OCI-LY1 (cell line): Measurements from ENCODE around the gene MAZ.
A peak's percentile ranks its signal among the peaks of the same experiment; 100 is the strongest.

ENCODE experiments used
- H2AFZ ChIP-seq: fragments of 200-600 bp; sonication (generic), shearing (Covaris generic); 2 replicates; pipeline ENCODE4 v1.6.0; 2014; ENCODE audit warnings: antibody characterized with exemption, mild to moderate bottlenecking, low read length
- H3F3A ChIP-seq: fragments of 200-600 bp; sonication (generic), shearing (Covaris generic); 2 replicates; pipeline ENCODE4 v1.6.0; 2014; ENCODE audit warnings: mild to moderate bottlenecking, antibody characterized with exemption, low read length, moderate library complexity; ENCODE audit not compliant: insufficient read depth
- H3K27ac ChIP-seq: fragments of 200-600 bp; sonication (generic); 2 replicates; pipeline ENCODE4 v1.5.1; 2014; ENCODE audit warnings: low read length, mixed run types, mild to moderate bottlenecking, low read depth; ENCODE audit not compliant: poor library complexity, severe bottlenecking
- H3K27me3 ChIP-seq: fragments of 200-600 bp; sonication (generic); 2 replicates; pipeline ENCODE4 v1.6.0; 2014; ENCODE audit warnings: antibody characterized with exemption, mild to moderate bottlenecking, low read length, moderate library complexity; ENCODE audit not compliant: insufficient read depth
- H3K36me3 ChIP-seq: fragments of 200-600 bp; sonication (generic); 2 replicates; pipeline ENCODE4 v1.6.1; 2014; ENCODE audit warnings: mild to moderate bottlenecking, antibody characterized with exemption, low read length, moderate library complexity, mixed read lengths; ENCODE audit not compliant: insufficient read depth
- H3K4me1 ChIP-seq: fragments of 200-600 bp; sonication (generic); 2 replicates; pipeline ENCODE4 v1.5.1; 2014; ENCODE audit warnings: mild to moderate bottlenecking, low read length, moderate library complexity; ENCODE audit not compliant: insufficient read depth, severe bottlenecking
- H3K4me2 ChIP-seq: fragments of 200-600 bp; sonication (generic), shearing (Covaris generic); 2 replicates; pipeline ENCODE4 v1.6.1; 2014; ENCODE audit warnings: low read length
- H3K4me3 ChIP-seq: fragments of 200-600 bp; sonication (generic); 2 replicates; pipeline ENCODE4 v1.5.1; 2014; ENCODE audit warnings: low read length, low read depth, mild to moderate bottlenecking, mixed read lengths; ENCODE audit not compliant: poor library complexity, severe bottlenecking
- H3K79me2 ChIP-seq: fragments of 200-600 bp; shearing (Covaris generic); 2 replicates; pipeline ENCODE4 v1.6.1; 2016; ENCODE audit warnings: mixed run types, low read length, mixed read lengths; ENCODE audit not compliant: insufficient read depth
- H3K9ac ChIP-seq: fragments of 200-600 bp; sonication (generic), shearing (Covaris generic); 2 replicates; pipeline ENCODE4 v1.6.1; 2014; ENCODE audit warnings: mild to moderate bottlenecking, low read length, mixed read lengths
- H3K9me2 ChIP-seq: fragments of 200-600 bp; sonication (generic), shearing (Covaris generic); 2 replicates; pipeline ENCODE4 v1.6.1; 2014; ENCODE audit warnings: low read depth, mild to moderate bottlenecking, low read length, mixed read lengths
- H3K9me3 ChIP-seq: fragments of 200-600 bp; shearing (Covaris generic); 2 replicates; pipeline ENCODE4 v1.6.1; 2014; ENCODE audit warnings: low read length, mixed read lengths
- H4K20me1 ChIP-seq: fragments of 200-600 bp; sonication (generic), shearing (Covaris generic); 2 replicates; pipeline ENCODE4 v1.6.0; 2016; ENCODE audit warnings: mild to moderate bottlenecking, low read length; ENCODE audit not compliant: insufficient read depth
- EZH2 ChIP-seq: fragments of 200-600 bp; sonication (generic), shearing (Covaris generic); IDR thresholded peaks from 2 replicates; pipeline ENCODE4 v1.8.0; 2017; ENCODE audit warnings: borderline replicate concordance, mixed run types, mild to moderate bottlenecking, antibody characterized with exemption, low read length, moderate library complexity, mixed read lengths
- TF ChIP-seq, protein P1 (sequence below): fragments of 200-600 bp; sonication (generic), shearing (Covaris generic); IDR thresholded peaks from 2 replicates; pipeline ENCODE4 v1.5.1; 2017; ENCODE audit warnings: mild to moderate bottlenecking, antibody characterized with exemption, low read length, moderate library complexity, mixed read lengths

The MAZ gene

GRCh38 chr16:29804455-29805231 lies 1.7 kb upstream of the MAZ start:
- Histone ChIP-seq H2AFZ (no peak overlapping the region), H3F3A (0 out of 2 replicates have a peak, but pooled peaks cover 3% of the 10 kb centered on the region), H3K79me2 (no peaks in the 10 kb centered on the region), H3K9me3 (no peaks in the 10 kb centered on the region), H3K4me2 (peak overlapping the region; percentile 82), H3K9ac (peak overlapping the region; percentile 94), H3K4me1 (peaks cover 46% of the 10 kb centered on the region), H4K20me1 (no peaks in the 10 kb centered on the region), H3K9me2 (no peaks in the 10 kb centered on the region), H3K27me3 (no peaks in the 10 kb centered on the region), H3K36me3 (peaks cover 62% of the 10 kb centered on the region), H3K27ac (peak overlapping the region; percentile 94), H3K4me3 (peak overlapping the region; percentile 73)
- no peak for TF ChIP-seq EZH2
- TF ChIP-seq, protein P1, sequence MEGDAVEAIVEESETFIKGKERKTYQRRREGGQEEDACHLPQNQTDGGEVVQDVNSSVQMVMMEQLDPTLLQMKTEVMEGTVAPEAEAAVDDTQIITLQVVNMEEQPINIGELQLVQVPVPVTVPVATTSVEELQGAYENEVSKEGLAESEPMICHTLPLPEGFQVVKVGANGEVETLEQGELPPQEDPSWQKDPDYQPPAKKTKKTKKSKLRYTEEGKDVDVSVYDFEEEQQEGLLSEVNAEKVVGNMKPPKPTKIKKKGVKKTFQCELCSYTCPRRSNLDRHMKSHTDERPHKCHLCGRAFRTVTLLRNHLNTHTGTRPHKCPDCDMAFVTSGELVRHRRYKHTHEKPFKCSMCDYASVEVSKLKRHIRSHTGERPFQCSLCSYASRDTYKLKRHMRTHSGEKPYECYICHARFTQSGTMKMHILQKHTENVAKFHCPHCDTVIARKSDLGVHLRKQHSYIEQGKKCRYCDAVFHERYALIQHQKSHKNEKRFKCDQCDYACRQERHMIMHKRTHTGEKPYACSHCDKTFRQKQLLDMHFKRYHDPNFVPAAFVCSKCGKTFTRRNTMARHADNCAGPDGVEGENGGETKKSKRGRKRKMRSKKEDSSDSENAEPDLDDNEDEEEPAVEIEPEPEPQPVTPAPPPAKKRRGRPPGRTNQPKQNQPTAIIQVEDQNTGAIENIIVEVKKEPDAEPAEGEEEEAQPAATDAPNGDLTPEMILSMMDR, result no peak

DNA sequence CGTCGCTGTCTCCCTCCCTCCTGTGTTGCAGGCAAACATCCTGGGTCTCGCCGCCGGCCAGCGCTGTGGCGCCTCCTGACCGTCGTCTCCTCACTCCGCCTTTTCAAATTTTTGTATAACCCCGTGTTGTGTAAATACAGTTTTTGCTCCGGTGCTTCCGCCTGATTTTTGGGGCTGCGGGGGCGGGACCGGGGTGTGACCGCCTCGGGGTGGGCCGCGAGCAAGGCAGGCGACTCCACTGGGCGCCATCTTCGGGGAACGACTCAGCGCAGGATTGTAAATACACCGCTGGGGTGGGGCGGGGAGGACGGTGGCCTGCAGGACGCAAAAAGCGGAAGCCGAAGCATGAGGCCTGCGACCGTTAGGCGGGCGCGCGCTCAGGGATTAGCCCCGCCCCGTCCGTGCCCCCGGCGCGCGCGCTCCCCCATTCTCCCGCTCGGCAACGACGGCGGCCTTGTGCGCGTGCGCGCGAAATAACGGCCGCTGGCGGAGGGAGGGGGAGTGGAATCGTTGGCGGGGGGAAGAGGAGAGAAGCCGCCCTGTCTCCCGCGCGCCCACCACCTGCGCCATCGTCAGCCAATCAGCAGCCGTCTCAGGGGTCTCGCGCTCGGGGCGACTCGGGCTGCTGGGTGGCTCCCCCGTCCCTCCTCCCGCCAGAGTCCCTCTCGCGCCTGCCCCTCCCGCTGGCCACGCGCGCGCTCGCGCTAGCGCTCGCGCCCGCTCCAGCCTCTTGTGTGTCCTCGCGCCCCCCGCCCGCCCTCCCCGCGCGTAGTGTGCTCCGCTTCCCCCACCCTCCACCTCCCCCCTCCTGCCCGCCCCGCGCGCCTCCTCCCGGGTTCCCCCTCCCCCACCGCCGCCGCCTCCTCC lies 864 bp upstream of the MAZ start:
- H4K20me1 ChIP-seq, result no peaks in the 10 kb centered on the region
- H3K9ac ChIP-seq, result peak overlapping the region; percentile 94
- H3K79me2 ChIP-seq, result no peaks in the 10 kb centered on the region
- H3K4me3 ChIP-seq, result peak overlapping the region; percentile 73
- H3K27me3 ChIP-seq, result no peaks in the 10 kb centered on the region
- no peak overlapping the region for H2AFZ ChIP-seq
- no peaks in the 10 kb centered on the region for H3K9me3 ChIP-seq
- peaks cover 64% of the 10 kb centered on the region for H3K36me3 ChIP-seq
- peak overlapping the region; percentile 94 for H3K27ac ChIP-seq
- TF ChIP-seq EZH2, result no peak
- TF ChIP-seq, protein P1, result peak; percentile 19; the same call in 1 of the 2 replicates
- 0 out of 2 replicates have a peak, but pooled peaks cover 3% of the 10 kb centered on the region for H3F3A ChIP-seq
- peak overlapping the region; percentile 82 for H3K4me2 ChIP-seq
- H3K4me1 ChIP-seq, result peaks cover 54% of the 10 kb centered on the region
- no peaks in the 10 kb centered on the region for H3K9me2 ChIP-seq

DNA sequence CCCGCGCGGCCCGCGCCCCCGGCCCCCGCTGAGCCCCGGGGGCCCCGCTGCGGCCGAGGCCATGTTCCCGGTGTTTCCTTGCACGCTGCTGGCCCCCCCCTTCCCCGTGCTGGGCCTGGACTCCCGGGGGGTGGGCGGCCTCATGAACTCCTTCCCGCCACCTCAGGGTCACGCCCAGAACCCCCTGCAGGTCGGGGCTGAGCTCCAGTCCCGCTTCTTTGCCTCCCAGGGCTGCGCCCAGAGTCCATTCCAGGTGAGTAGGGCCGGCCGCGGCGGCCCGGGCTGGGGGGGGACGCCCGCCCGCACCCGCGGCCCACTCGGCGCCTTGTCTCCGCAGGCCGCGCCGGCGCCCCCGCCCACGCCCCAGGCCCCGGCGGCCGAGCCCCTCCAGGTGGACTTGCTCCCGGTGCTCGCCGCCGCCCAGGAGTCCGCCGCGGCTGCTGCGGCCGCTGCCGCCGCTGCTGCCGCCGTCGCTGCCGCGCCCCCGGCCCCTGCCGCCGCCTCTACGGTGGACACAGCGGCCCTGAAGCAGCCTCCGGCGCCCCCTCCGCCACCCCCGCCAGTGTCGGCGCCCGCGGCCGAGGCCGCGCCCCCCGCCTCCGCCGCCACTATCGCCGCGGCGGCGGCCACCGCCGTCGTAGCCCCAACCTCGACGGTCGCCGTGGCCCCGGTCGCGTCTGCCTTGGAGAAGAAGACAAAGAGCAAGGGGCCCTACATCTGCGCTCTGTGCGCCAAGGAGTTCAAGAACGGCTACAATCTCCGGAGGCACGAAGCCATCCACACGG lies 504 bp downstream of the MAZ start:
- peak overlapping the region; percentile 69 for H3K4me3 ChIP-seq
- no peak overlapping the region for H2AFZ ChIP-seq
- H3K9ac ChIP-seq, result peak overlapping the region; percentile 81
- TF ChIP-seq, protein P1, result no peak
- TF ChIP-seq EZH2, result no peak
- H3K9me3 ChIP-seq, result no peaks in the 10 kb centered on the region
- 0 out of 2 replicates have a peak, but pooled peaks cover 3% of the 10 kb centered on the region for H3F3A ChIP-seq
- peak overlapping the region; percentile 81 for H3K4me2 ChIP-seq
- peaks cover 68% of the 10 kb centered on the region for H3K4me1 ChIP-seq
- H4K20me1 ChIP-seq, result no peaks in the 10 kb centered on the region
- H3K9me2 ChIP-seq, result no peaks in the 10 kb centered on the region
- peaks cover 58% of the 10 kb centered on the region for H3K36me3 ChIP-seq
- H3K27ac ChIP-seq, result peak overlapping the region; percentile 77
- H3K27me3 ChIP-seq, result no peaks in the 10 kb centered on the region
- H3K79me2 ChIP-seq, result no peaks in the 10 kb centered on the region
